Activated naive CD4-positive, alpha-beta T cell treated with anti-CD3 and anti-CD28 coated beads for 36 hours (primary cell): ENCODE measurements around the gene AKAP14. TPM values are rescaled to one million over a fixed set of nuclear protein-coding genes. Genes with fewer than 3 reads are reported as not detected.
"Not testable (repeated sequence)": the region's sequence is repeated elsewhere in the genome, so short reads cannot be mapped to it uniquely, and the experiment has no call there.

Source experiments
- CTCF ChIA-PET: fragments of 350-600 bp; sonication (Branson Sonifier 250); formaldehyde crosslinking; loops from one replicate; lab custom pipeline; 2021; ENCODE audit warnings: antibody characterized with exemption; lab: Charles Lee
- DNase-seq: peaks from one replicate; pipeline ENCODE4 v3.0.0-alpha.2; 2020
- H3K27ac Mint-ChIP-seq: one replicate; pipeline ENCODE4 v1.8.0; 2021; ENCODE audit warnings: mild to moderate bottlenecking, mixed read lengths
- H3K27me3 Mint-ChIP-seq: one replicate; pipeline ENCODE4 v1.8.0; 2021; ENCODE audit warnings: low read depth, mixed read lengths
- H3K36me3 Mint-ChIP-seq: one replicate; pipeline ENCODE4 v1.8.0; 2021; ENCODE audit warnings: low read depth, mixed read lengths
- H3K4me1 Mint-ChIP-seq: one replicate; pipeline ENCODE4 v1.8.0; 2021; ENCODE audit warnings: low read depth, mixed read lengths
- H3K4me3 Mint-ChIP-seq: one replicate; pipeline ENCODE4 v1.8.0; 2021; ENCODE audit warnings: mild to moderate bottlenecking, moderate library complexity, mixed read lengths
- H3K9me3 Mint-ChIP-seq: one replicate; pipeline ENCODE4 v1.8.0; 2021; ENCODE audit warnings: mixed read lengths
- intact Hi-C: fragments of 100-400 bp; cut with micrococcal nuclease; formaldehyde crosslinking; loops from one replicate; pipeline ENCODE4 v1.15.1; 2023
- total RNA-seq, 2 experiments: library from RNA; stranded (reverse); gene quantifications; one replicate each; pipeline ENCODE4 v1.2.3, GENCODE V29; 2021

The AKAP14 gene
- total RNA-seq, 2 experiments from 2014 or later: not detected

GRCh38 chrX:119885554-119886428, 9.9 kb upstream of the AKAP14 start:
- Mint-ChIP-seq H3K4me1 (peaks cover 12% of the 10 kb centered on the region), H3K27me3 (no peaks in the 10 kb centered on the region), H3K4me3 (peak overlapping the region; percentile 6), H3K36me3 (no peaks in the 10 kb centered on the region), H3K27ac (no peak overlapping the region), H3K9me3 (no peaks in the 10 kb centered on the region)
- CTCF ChIA-PET: interaction anchor here (2.0 kb wide), 1 partner anchor 7 kb away, joined by 12 read pairs; no protein-coding TSS in a partner anchor
- intact Hi-C loops: no loop called here
- peak; percentile 9 for DNase-seq

GRCh38 chrX:119887721-119888425, 7.8 kb upstream of the AKAP14 start:
- Mint-ChIP-seq H3K36me3 (no peaks in the 10 kb centered on the region), H3K4me3 (peak overlapping the region; percentile 42), H3K4me1 (peaks cover 10% of the 10 kb centered on the region), H3K9me3 (no peaks in the 10 kb centered on the region), H3K27ac (no peak overlapping the region), H3K27me3 (no peaks in the 10 kb centered on the region)
- peak; percentile 72 for DNase-seq
- intact Hi-C loops: no loop called here
- CTCF ChIA-PET: interaction anchor here (0.6 to 2.0 kb wide), 20 partner anchors 8 to 633 kb away, joined by 3 to 12 read pairs (median 4); partner anchors contain the start of genes AKAP14, RPL39 and UPF3B

GRCh38 chrX:119890626-119891025, 5.1 kb upstream of the AKAP14 start:
- H3K4me1 Mint-ChIP-seq: peaks cover 10% of the 10 kb centered on the region
- H3K9me3 Mint-ChIP-seq, H3K27me3 Mint-ChIP-seq, CTCF ChIA-PET, intact Hi-C loops, H3K27ac Mint-ChIP-seq, H3K4me3 Mint-ChIP-seq, H3K36me3 Mint-ChIP-seq, DNase-seq: not testable (repeated sequence)

GRCh38 chrX:119891961-119892692, 3.6 kb upstream of the AKAP14 start:
- H3K4me3 Mint-ChIP-seq, DNase-seq, H3K27ac Mint-ChIP-seq, H3K36me3 Mint-ChIP-seq, H3K4me1 Mint-ChIP-seq, H3K9me3 Mint-ChIP-seq, intact Hi-C loops, H3K27me3 Mint-ChIP-seq: not testable (repeated sequence)
- CTCF ChIA-PET: interaction anchor here (0.6 to 0.7 kb wide), 3 partner anchors 12 to 380 kb away, joined by 3 to 4 read pairs (median 3); no protein-coding TSS in a partner anchor

GRCh38 chrX:119899125-119899524, 3.4 kb downstream of the AKAP14 start:
- intact Hi-C loops: no loop called here
- CTCF ChIA-PET: interaction anchor here (0.8 kb wide), 1 partner anchor 12 kb away, joined by 7 read pairs; no protein-coding TSS in a partner anchor

GRCh38 chrX:119900976-119901375, 5.3 kb downstream of the AKAP14 start:
- H3K9me3 Mint-ChIP-seq: no peaks in the 10 kb centered on the region
- no peaks in the 10 kb centered on the region for H3K27me3 Mint-ChIP-seq
- DNase-seq: no peak
- intact Hi-C loops: no loop called here
- no peaks in the 10 kb centered on the region for H3K36me3 Mint-ChIP-seq
- H3K4me3 Mint-ChIP-seq: no peak overlapping the region
- CTCF ChIA-PET: no interaction called here
- H3K27ac Mint-ChIP-seq: no peak overlapping the region
- peaks cover 3% of the 10 kb centered on the region for H3K4me1 Mint-ChIP-seq

More at GRCh38 chrX:119899125-119899524, 3.4 kb downstream of the AKAP14 start:
- H3K4me3 Mint-ChIP-seq: no peak overlapping the region
- no peak for DNase-seq
- peaks cover 3% of the 10 kb centered on the region for H3K4me1 Mint-ChIP-seq
- H3K27ac Mint-ChIP-seq: no peak overlapping the region
- no peaks in the 10 kb centered on the region for H3K27me3 Mint-ChIP-seq
- no peaks in the 10 kb centered on the region for H3K36me3 Mint-ChIP-seq
- no peaks in the 10 kb centered on the region for H3K9me3 Mint-ChIP-seq

- H3K9me3 Mint-ChIP-seq: no peaks in the 10 kb centered on the region
- H3K4me1 Mint-ChIP-seq: no peaks in the 10 kb centered on the region
- CTCF ChIA-PET: no interaction called here
- intact Hi-C loops: no loop called here
- H3K36me3 Mint-ChIP-seq: no peaks in the 10 kb centered on the region
- no peak overlapping the region for H3K27ac Mint-ChIP-seq
- no peak for DNase-seq
- H3K4me3 Mint-ChIP-seq: no peak overlapping the region
- no peaks in the 10 kb centered on the region for H3K27me3 Mint-ChIP-seq
These were observed 20.6 kb downstream of the AKAP14 start for GRCh38 chrX:119916310-119916709.

- no peaks in the 10 kb centered on the region for H3K4me1 Mint-ChIP-seq
- no peak overlapping the region for H3K27ac Mint-ChIP-seq
- H3K27me3 Mint-ChIP-seq: no peaks in the 10 kb centered on the region
- H3K4me3 Mint-ChIP-seq: no peak overlapping the region
- no peaks in the 10 kb centered on the region for H3K36me3 Mint-ChIP-seq
- CTCF ChIA-PET: no interaction called here
- intact Hi-C loops: no loop called here
- H3K9me3 Mint-ChIP-seq: no peaks in the 10 kb centered on the region
- no peak for DNase-seq
These were observed 22.2 kb downstream of the AKAP14 start for GRCh38 chrX:119917877-119918276.

GRCh38 chrX:119919835-119920585, 24.3 kb downstream of the AKAP14 start:
- no peak for DNase-seq
- no peaks in the 10 kb centered on the region for H3K9me3 Mint-ChIP-seq
- intact Hi-C loops: no loop called here
- H3K4me1 Mint-ChIP-seq: no peaks in the 10 kb centered on the region
- H3K27me3 Mint-ChIP-seq: no peaks in the 10 kb centered on the region
- CTCF ChIA-PET: interaction anchor here (0.7 kb wide), 1 partner anchor 31 kb away, joined by 3 read pairs; no protein-coding TSS in a partner anchor
- no peak overlapping the region for H3K27ac Mint-ChIP-seq
- H3K4me3 Mint-ChIP-seq: no peak overlapping the region
- peaks cover 2% of the 10 kb centered on the region for H3K36me3 Mint-ChIP-seq

- intact Hi-C loops, H3K9me3 Mint-ChIP-seq, DNase-seq, H3K4me3 Mint-ChIP-seq, H3K36me3 Mint-ChIP-seq, H3K27ac Mint-ChIP-seq, CTCF ChIA-PET, H3K27me3 Mint-ChIP-seq, H3K4me1 Mint-ChIP-seq: not testable (repeated sequence)
These were observed 26.7 kb downstream of the AKAP14 start for GRCh38 chrX:119922391-119922790.

GRCh38 chrX:119935215-119935874, 39.7 kb downstream of the AKAP14 start:
- intact Hi-C loops: no loop called here
- DNase-seq: no peak
- Mint-ChIP-seq H3K9me3 (no peaks in the 10 kb centered on the region), H3K27ac (peak overlapping the region; percentile 48), H3K4me1 (no peaks in the 10 kb centered on the region), H3K4me3 (no peak overlapping the region), H3K27me3 (no peaks in the 10 kb centered on the region), H3K36me3 (peaks cover 16% of the 10 kb centered on the region)
- CTCF ChIA-PET: no interaction called here
